Ovary (tissue), 9 donors: ENCODE measurements around the gene OCEL1. TPM values are rescaled to one million over a fixed set of nuclear protein-coding genes. Genes with fewer than 3 reads are reported as not detected.

Experiments
- DNase-seq, 5 donors: peaks; one replicate each; pipeline ENCODE4 v3.0.0-alpha.2; 2019 to 2020
- H3K27ac ChIP-seq, 2 donors: fragments of 200-600 bp; one replicate each; pipeline versions ENCODE4 v1.5.1 to v1.8.0; 2019 to 2022
- H3K27me3 ChIP-seq: fragments of 200-600 bp; one replicate; pipeline ENCODE4 v1.8.0; 2022
- H3K36me3 ChIP-seq: fragments of 200-600 bp; sonication (generic); one replicate; pipeline ENCODE4 v1.5.1; 2019
- H3K4me1 ChIP-seq: one replicate; pipeline ENCODE4 v1.8.1; 2013; ENCODE audit warnings: mild to moderate bottlenecking, moderate library complexity; ENCODE audit not compliant: insufficient read depth
- H3K4me3 ChIP-seq: fragments of 200-600 bp; sonication (generic); one replicate; pipeline ENCODE4 v1.5.1; 2017
- H3K9me3 ChIP-seq, 2 donors: fragments of 200-600 bp in 1 of 2; sonication (generic) in 1 of 2; one replicate each; pipeline versions ENCODE4 v1.5.1 to v1.8.1; 2013 to 2019; ENCODE audit warnings: mild to moderate bottlenecking in 1 of 2, moderate library complexity in 1 of 2
- EP300 ChIP-seq: sonication (generic); formaldehyde crosslinking; IDR thresholded peaks from one replicate; pipeline ENCODE4 v1.6.1; 2017; ENCODE audit warnings: antibody characterized with exemption
- POLR2A ChIP-seq: fragments of 450-650 bp; IDR thresholded peaks from one replicate; pipeline ENCODE4 v1.6.1; 2017; ENCODE audit warnings: antibody characterized with exemption, mild to moderate bottlenecking, moderate library complexity
- WGBS, 3 donors: extraction: QIAGEN DNeasy Blood & Tissue Kit in 1 of 3; methylation state at CpG; one replicate each; pipeline versions ENCODE4 v1.1.5 to v1.1.7; 2013 to 2017; 5-methylcytosine and 5-hydroxymethylcytosine counted together
- intact Hi-C, 4 donors: fragments of 100-400 bp; cut with DNase I; formaldehyde crosslinking; loops; one replicate each; pipeline versions ENCODE4 v1.11.0 to v1.15.1; 2022 to 2023
- polyA plus RNA-seq, 2 donors: library from polyadenylated mRNA; stranded (reverse); fragments of 200-250 nt in 1 of 2; fragments of 350-450 nt in 1 of 2; fragmentation: Illumina TruSeq in 1 of 2; extraction: RNeasy Lipid Tissue Mini Kit (QIAGEN cat#74804) in 1 of 2; gene quantifications; one replicate each; pipeline ENCODE4 v1.2.3, GENCODE V29; 2013 to 2014
- total RNA-seq, 7 donors: library from RNA; depleted of rRNA in 2 of 7; stranded (reverse); fragments of >200 nt in 2 of 7; fragmentation: NEBNext Ultra II Directional in 3 of 7; extraction: Animal tissue kit (Norgen Biotek cat#: 25700) in 3 of 7; gene quantifications; one replicate each; pipeline versions ENCODE4 v1.1.0 to v1.2.4, GENCODE V29; 2016 to 2023
- TF ChIP-seq, protein P1 (sequence below), 3 donors: fragments of 450-650 bp in 2 of 3; fragments of 200-600 bp in 1 of 3; IDR thresholded peaks; one replicate each; pipeline versions ENCODE4 v1.5.1 to v1.8.0; 2016 to 2022; ENCODE audit warnings: antibody characterized with exemption in 3 of 3, mild to moderate bottlenecking in 1 of 3
- donor health status: DM: no; HTN: no; CAD: no; lungs with moderate emphysema.
- donor health status: DM: no; HTN: no; CAD: no.
- donor health status: Bipolar disorder and iron deficiency.
- donor health status: DM: yes; HTN: yes; CAD: no.
- donor health status: DM: no; HTN: no; CAD: no.
- donor health status: DM: yes; HTN: yes; CAD: no.

The OCEL1 gene
- total and polyA plus RNA-seq, 9 donors = 6.4 to 39.8 (median 18.6) TPM

GRCh38 chr19:17236811-17237543 lies 11.0 kb downstream of the OCEL1 start:
- H3K36me3 ChIP-seq = no peaks in the 10 kb centered on the region

DNA sequence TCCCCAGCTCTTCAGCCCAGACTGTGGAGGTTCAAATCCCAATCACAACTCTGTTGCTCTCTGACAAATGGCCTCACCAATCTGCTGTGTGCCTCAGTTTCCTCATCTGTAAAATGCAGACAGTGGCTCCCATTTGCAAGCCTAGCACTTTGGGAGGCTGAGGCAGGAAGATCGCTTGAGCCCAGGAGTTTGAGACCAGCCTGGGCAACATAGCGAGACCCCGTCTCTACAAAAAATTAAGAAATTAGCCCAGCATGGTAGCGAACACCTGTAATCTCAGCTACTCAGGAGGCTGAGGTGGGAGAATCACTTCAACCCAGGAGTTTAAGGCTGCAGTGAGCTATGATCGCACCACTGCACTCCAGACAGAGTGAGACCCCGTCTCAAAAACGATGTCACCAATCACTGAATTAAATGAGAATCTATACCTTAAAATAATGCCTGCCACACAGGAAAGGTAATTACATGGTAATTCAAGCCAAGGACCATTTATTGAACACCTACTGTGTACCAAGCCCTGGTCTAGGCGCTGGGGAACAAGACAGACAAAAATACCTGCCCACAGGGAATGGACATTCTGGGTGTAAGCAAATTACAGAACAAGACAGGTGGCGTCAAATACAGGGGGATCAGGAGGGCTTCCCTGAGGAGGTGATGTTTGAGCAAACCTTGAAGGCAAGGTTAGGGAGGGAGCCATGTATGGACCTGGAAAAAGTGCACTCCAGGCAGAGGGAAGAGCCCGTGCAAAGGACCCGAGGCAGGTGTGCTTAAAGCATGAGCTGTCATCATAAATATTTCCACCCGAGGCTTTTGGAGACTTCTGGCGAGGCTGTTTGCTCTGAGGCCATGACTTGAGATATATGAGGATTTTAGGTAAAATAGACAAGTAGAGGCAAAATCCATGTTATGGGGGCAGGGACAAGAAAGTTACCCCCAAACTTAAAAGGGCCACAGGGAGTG lies 12.0 kb downstream of the OCEL1 start:
- no peaks in the 10 kb centered on the region for H3K27me3 ChIP-seq
- H3K4me3 ChIP-seq = no peak overlapping the region
- 88 to 92% (median 91%) methylated on average over 13 of the region's 13 CpGs for WGBS, 3 donors
- H3K27ac ChIP-seq = no peak overlapping the region
- peaks cover 4% of the 10 kb centered on the region for H3K4me1 ChIP-seq
- no peak for DNase-seq
- intact Hi-C loops = no loop called here
- no peaks in the 10 kb centered on the region for H3K36me3 ChIP-seq
- TF ChIP-seq POLR2A = no peak
- TF ChIP-seq, protein P1, sequence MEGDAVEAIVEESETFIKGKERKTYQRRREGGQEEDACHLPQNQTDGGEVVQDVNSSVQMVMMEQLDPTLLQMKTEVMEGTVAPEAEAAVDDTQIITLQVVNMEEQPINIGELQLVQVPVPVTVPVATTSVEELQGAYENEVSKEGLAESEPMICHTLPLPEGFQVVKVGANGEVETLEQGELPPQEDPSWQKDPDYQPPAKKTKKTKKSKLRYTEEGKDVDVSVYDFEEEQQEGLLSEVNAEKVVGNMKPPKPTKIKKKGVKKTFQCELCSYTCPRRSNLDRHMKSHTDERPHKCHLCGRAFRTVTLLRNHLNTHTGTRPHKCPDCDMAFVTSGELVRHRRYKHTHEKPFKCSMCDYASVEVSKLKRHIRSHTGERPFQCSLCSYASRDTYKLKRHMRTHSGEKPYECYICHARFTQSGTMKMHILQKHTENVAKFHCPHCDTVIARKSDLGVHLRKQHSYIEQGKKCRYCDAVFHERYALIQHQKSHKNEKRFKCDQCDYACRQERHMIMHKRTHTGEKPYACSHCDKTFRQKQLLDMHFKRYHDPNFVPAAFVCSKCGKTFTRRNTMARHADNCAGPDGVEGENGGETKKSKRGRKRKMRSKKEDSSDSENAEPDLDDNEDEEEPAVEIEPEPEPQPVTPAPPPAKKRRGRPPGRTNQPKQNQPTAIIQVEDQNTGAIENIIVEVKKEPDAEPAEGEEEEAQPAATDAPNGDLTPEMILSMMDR (IDR thresholded peaks at IDR 0.05) = no peak
- TF ChIP-seq EP300 = no peak
- no peaks in the 10 kb centered on the region for H3K9me3 ChIP-seq

More at GRCh38 chr19:17236811-17237543, 11.0 kb downstream of the OCEL1 start:
- intact Hi-C loops = no loop called here
- DNase-seq = peak in 2 of 5 donors; percentile 53 to 64
- H3K9me3 ChIP-seq = no peaks in the 10 kb centered on the region
- no peak overlapping the region for H3K4me3 ChIP-seq
- H3K4me1 ChIP-seq = peaks cover 4% of the 10 kb centered on the region
- no peaks in the 10 kb centered on the region for H3K27me3 ChIP-seq
- TF ChIP-seq, protein P1 (IDR thresholded peaks at IDR 0.05) = no peak
- no peak for TF ChIP-seq EP300
- no peak for TF ChIP-seq POLR2A
- 85 to 87% (median 85%) methylated on average over 17 to 18 of the region's 18 CpGs for WGBS, 3 donors
- H3K27ac ChIP-seq = peak overlapping the region in 1 of 2 donors; percentile 14

DNA sequence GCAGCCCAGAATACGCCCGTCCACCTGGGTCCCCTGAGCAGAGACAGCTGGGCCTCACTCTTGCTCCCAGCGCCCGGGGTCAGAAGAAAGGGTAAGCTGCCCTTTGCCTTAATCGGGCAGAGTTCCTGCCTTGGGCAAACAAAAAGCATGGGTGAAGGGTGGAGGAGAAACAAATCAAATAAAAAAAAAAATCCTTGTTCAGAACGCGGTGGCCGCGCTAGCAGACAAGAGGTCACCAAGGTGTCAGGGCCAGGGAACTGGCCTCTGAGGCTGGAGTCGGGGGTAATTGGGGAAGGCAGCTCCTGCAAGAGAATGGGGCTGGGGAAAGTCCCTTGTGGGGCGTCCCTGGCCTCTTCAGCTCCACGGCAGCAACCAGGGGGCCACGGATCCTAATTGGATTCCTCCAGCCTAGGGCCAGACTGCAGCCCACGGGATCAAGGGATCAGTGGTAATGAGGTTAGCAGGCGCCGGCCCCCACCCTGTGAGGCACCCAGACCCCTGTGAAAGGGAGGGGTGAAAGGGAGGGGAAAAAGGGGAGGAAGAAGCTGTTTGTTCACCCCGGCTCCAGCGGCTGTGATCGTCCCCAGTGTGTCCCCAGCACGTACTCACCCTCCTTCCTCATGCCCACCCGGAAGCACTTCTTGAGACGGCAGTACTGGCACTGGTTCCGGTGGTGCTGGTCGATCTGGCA lies 14.2 kb downstream of the OCEL1 start:
- Histone ChIP-seq H3K9me3 (no peaks in the 10 kb centered on the region), H3K27ac (no peak overlapping the region), H3K36me3 (no peaks in the 10 kb centered on the region), H3K4me1 (no peaks in the 10 kb centered on the region), H3K4me3 (no peak overlapping the region), H3K27me3 (no peaks in the 10 kb centered on the region)
- DNase-seq = no peak
- no peak for TF ChIP-seq EP300
- TF ChIP-seq, protein P1 (IDR thresholded peaks at IDR 0.05) = no peak
- no peak for TF ChIP-seq POLR2A
- 65 to 68% (median 66%) methylated on average over 24 of the region's 24 CpGs for WGBS, 3 donors
- intact Hi-C loops = no loop called here

- DNase-seq = no peak
- Histone ChIP-seq H3K9me3 (no peaks in the 10 kb centered on the region), H3K4me3 (no peak overlapping the region), H3K27ac (no peak overlapping the region), H3K36me3 (no peaks in the 10 kb centered on the region), H3K4me1 (no peaks in the 10 kb centered on the region), H3K27me3 (no peaks in the 10 kb centered on the region)
- TF ChIP-seq EP300 (no peak), POLR2A (no peak)
- TF ChIP-seq, protein P1 (IDR thresholded peaks at IDR 0.05) = no peak
- intact Hi-C loops = no loop called here
- 92 to 96% (median 96%) methylated on average over 6 of the region's 6 CpGs for WGBS, 3 donors
Measured at GRCh38 chr19:17240826-17241399, 14.9 kb downstream of the OCEL1 start.
